ENCODE data around the gene RARS2.

Gene RARS2

GRCh38 chr6:87534377-87535047, 55.3 kb downstream of the RARS2 start:
- H3K36me3 ChIP-seq (ENCODE audit: control insufficient read depth, insufficient read depth, low read length): no peaks in the 10 kb centered on the region
- TF ChIP-seq, protein P1, sequence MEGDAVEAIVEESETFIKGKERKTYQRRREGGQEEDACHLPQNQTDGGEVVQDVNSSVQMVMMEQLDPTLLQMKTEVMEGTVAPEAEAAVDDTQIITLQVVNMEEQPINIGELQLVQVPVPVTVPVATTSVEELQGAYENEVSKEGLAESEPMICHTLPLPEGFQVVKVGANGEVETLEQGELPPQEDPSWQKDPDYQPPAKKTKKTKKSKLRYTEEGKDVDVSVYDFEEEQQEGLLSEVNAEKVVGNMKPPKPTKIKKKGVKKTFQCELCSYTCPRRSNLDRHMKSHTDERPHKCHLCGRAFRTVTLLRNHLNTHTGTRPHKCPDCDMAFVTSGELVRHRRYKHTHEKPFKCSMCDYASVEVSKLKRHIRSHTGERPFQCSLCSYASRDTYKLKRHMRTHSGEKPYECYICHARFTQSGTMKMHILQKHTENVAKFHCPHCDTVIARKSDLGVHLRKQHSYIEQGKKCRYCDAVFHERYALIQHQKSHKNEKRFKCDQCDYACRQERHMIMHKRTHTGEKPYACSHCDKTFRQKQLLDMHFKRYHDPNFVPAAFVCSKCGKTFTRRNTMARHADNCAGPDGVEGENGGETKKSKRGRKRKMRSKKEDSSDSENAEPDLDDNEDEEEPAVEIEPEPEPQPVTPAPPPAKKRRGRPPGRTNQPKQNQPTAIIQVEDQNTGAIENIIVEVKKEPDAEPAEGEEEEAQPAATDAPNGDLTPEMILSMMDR (IDR thresholded peaks at IDR 0.05): no peak
- H3K9ac ChIP-seq: no peak overlapping the region
- no peak overlapping the region for H3K4me3 ChIP-seq (ENCODE audit: low read depth, low read length)
- no peaks in the 10 kb centered on the region for H3K4me1 ChIP-seq
- peaks cover 2% of the 10 kb centered on the region for H3K79me2 ChIP-seq
- no peak overlapping the region for H3K27ac ChIP-seq
- no peak overlapping the region for H3K4me2 ChIP-seq (ENCODE audit: low read length)
- H2AFZ ChIP-seq: no peak overlapping the region
- no peaks in the 10 kb centered on the region for H3K27me3 ChIP-seq (ENCODE audit: control insufficient read depth, insufficient read depth, low read length)
- H3K9me3 ChIP-seq (ENCODE audit: control insufficient read depth, low read length): no peaks in the 10 kb centered on the region

- Histone ChIP-seq H3K36me3 (ENCODE audit: control insufficient read depth, insufficient read depth, low read length) (no peaks in the 10 kb centered on the region), H3K9ac (no peak overlapping the region), H3K4me3 (ENCODE audit: low read depth, low read length) (no peak overlapping the region), H3K79me2 (no peaks in the 10 kb centered on the region), H3K9me3 (ENCODE audit: control insufficient read depth, low read length) (no peaks in the 10 kb centered on the region), H3K4me2 (ENCODE audit: low read length) (no peak overlapping the region), H2AFZ (no peak overlapping the region), H3K4me1 (no peaks in the 10 kb centered on the region), H3K27ac (no peak overlapping the region), H3K27me3 (ENCODE audit: control insufficient read depth, insufficient read depth, low read length) (no peaks in the 10 kb centered on the region)
- TF ChIP-seq, protein P1 (IDR thresholded peaks at IDR 0.05): no peak
These were observed 60.6 kb downstream of the RARS2 start for GRCh38 chr6:87529221-87529620.

GRCh38 chr6:87522686-87523085, 67.1 kb downstream of the RARS2 start:
- no peaks in the 10 kb centered on the region for H3K36me3 ChIP-seq (ENCODE audit: control insufficient read depth, insufficient read depth, low read length)
- H3K4me1 ChIP-seq: no peaks in the 10 kb centered on the region
- TF ChIP-seq, protein P1 (IDR thresholded peaks at IDR 0.05): no peak
- no peak overlapping the region for H3K4me2 ChIP-seq (ENCODE audit: low read length)
- no peak overlapping the region for H3K9ac ChIP-seq
- H3K27ac ChIP-seq: no peak overlapping the region
- no peaks in the 10 kb centered on the region for H3K79me2 ChIP-seq
- no peaks in the 10 kb centered on the region for H3K9me3 ChIP-seq (ENCODE audit: control insufficient read depth, low read length)
- H2AFZ ChIP-seq: no peak overlapping the region
- H3K4me3 ChIP-seq (ENCODE audit: low read depth, low read length): no peak overlapping the region
- no peaks in the 10 kb centered on the region for H3K27me3 ChIP-seq (ENCODE audit: control insufficient read depth, insufficient read depth, low read length)

GRCh38 chr6:87518453-87518852, 71.3 kb downstream of the RARS2 start:
- H3K27me3 ChIP-seq (ENCODE audit: control insufficient read depth, insufficient read depth, low read length): no peaks in the 10 kb centered on the region
- no peaks in the 10 kb centered on the region for H3K36me3 ChIP-seq (ENCODE audit: control insufficient read depth, insufficient read depth, low read length)
- H3K79me2 ChIP-seq: no peaks in the 10 kb centered on the region
- H3K27ac ChIP-seq: no peak overlapping the region
- H3K9me3 ChIP-seq (ENCODE audit: control insufficient read depth, low read length): no peaks in the 10 kb centered on the region
- H3K4me1 ChIP-seq: no peaks in the 10 kb centered on the region
- H3K4me3 ChIP-seq (ENCODE audit: low read depth, low read length): no peak overlapping the region
- H3K9ac ChIP-seq: no peak overlapping the region
- TF ChIP-seq, protein P1 (IDR thresholded peaks at IDR 0.05): no peak
- H2AFZ ChIP-seq: no peak overlapping the region
- H3K4me2 ChIP-seq (ENCODE audit: low read length): no peak overlapping the region

- H3K4me1 ChIP-seq: no peaks in the 10 kb centered on the region
- no peak overlapping the region for H2AFZ ChIP-seq
- H3K79me2 ChIP-seq: no peaks in the 10 kb centered on the region
- H3K4me2 ChIP-seq (ENCODE audit: low read length): no peak overlapping the region
- no peaks in the 10 kb centered on the region for H3K9me3 ChIP-seq (ENCODE audit: control insufficient read depth, low read length)
- no peak overlapping the region for H3K27ac ChIP-seq
- H3K4me3 ChIP-seq (ENCODE audit: low read depth, low read length): no peak overlapping the region
- H3K9ac ChIP-seq: no peak overlapping the region
- H3K27me3 ChIP-seq (ENCODE audit: control insufficient read depth, insufficient read depth, low read length): no peaks in the 10 kb centered on the region
- H3K36me3 ChIP-seq (ENCODE audit: control insufficient read depth, insufficient read depth, low read length): no peaks in the 10 kb centered on the region
- TF ChIP-seq, protein P1 (IDR thresholded peaks at IDR 0.05): no peak
These were observed 75.0 kb downstream of the RARS2 start for GRCh38 chr6:87514831-87515230.

Measured in parathyroid adenoma (tissue), 2 donors.